HEK293T (cell line): Measurements from ENCODE around the gene ZNF236.

Experiments used
- CTCF ChIA-PET: fragments of 350-600 bp; formaldehyde crosslinking; extraction: SDS; loops from one replicate; lab custom pipeline; 2021; ENCODE audit warnings: antibody characterized with exemption, inconsistent platforms; lab: Yijun Ruan, JAX
- POLR2A ChIA-PET: fragments of 350-600 bp; formaldehyde crosslinking; extraction: SDS; loops from one replicate; lab custom pipeline; 2020; ENCODE audit warnings: antibody characterized with exemption, inconsistent platforms; lab: Yijun Ruan, JAX
- DNase-seq: peaks from one replicate; pipeline ENCODE4 v3.0.0; 2012; ENCODE audit warnings: mixed read lengths; ENCODE audit errors: extremely low spot score
- ARNT ChIP-seq: fragments of 450-650 bp; IDR thresholded peaks from 2 replicates; pipeline ENCODE4 v1.6.1; 2017; ENCODE audit warnings: mild to moderate bottlenecking
- BHLHE40 ChIP-seq: fragments of 450-650 bp; IDR thresholded peaks from 2 replicates; pipeline ENCODE4 v1.6.1; 2016; ENCODE audit warnings: mild to moderate bottlenecking, moderate library complexity, borderline replicate concordance
- CTBP1 ChIP-seq: fragments of 450-650 bp; IDR thresholded peaks from 2 replicates; pipeline ENCODE4 v1.6.1; 2016; ENCODE audit warnings: borderline replicate concordance
- ELF4 ChIP-seq: fragments of 450-650 bp; IDR thresholded peaks from 2 replicates; pipeline ENCODE4 v1.6.1; 2017; ENCODE audit warnings: antibody characterized with exemption
- FOXA1 ChIP-seq: fragments of 450-650 bp; IDR thresholded peaks from 2 replicates; pipeline ENCODE4 v1.6.1; 2016; ENCODE audit warnings: mild to moderate bottlenecking
- FOXK2 ChIP-seq: fragments of 450-650 bp; IDR thresholded peaks from 2 replicates; pipeline ENCODE4 v1.6.1; 2016; ENCODE audit warnings: mild to moderate bottlenecking
- FOXM1 ChIP-seq: fragments of 450-650 bp; IDR thresholded peaks from 2 replicates; pipeline ENCODE4 v1.6.1; 2017; ENCODE audit warnings: mild to moderate bottlenecking, borderline replicate concordance
- HDGF ChIP-seq: fragments of 450-650 bp; IDR thresholded peaks from 2 replicates; pipeline ENCODE4 v1.6.1; 2017; ENCODE audit warnings: antibody characterized with exemption, borderline replicate concordance
- L3MBTL2 ChIP-seq: fragments of 450-650 bp; conservative IDR thresholded peaks from 2 replicates; pipeline ENCODE4 v1.6.1; 2016; ENCODE audit warnings: mild to moderate bottlenecking
- LEF1 ChIP-seq: fragments of 450-650 bp; IDR thresholded peaks from 2 replicates; pipeline ENCODE4 v1.6.1; 2017; ENCODE audit warnings: mild to moderate bottlenecking, borderline replicate concordance
- NFRKB ChIP-seq: fragments of 450-650 bp; IDR thresholded peaks from 2 replicates; pipeline ENCODE4 v1.6.1; 2016; ENCODE audit warnings: mild to moderate bottlenecking, moderate library complexity
- SP1 ChIP-seq: fragments of 450-650 bp; IDR thresholded peaks from 2 replicates; pipeline ENCODE4 v1.6.1; 2017
- SUZ12 ChIP-seq: fragments of 450-650 bp; IDR thresholded peaks from 2 replicates; pipeline ENCODE4 v1.6.1; 2016; ENCODE audit warnings: mild to moderate bottlenecking
- TARDBP ChIP-seq: fragments of 450-650 bp; IDR thresholded peaks from 2 replicates; pipeline ENCODE4 v1.6.1; 2016
- ZNF384 ChIP-seq: fragments of 450-650 bp; IDR thresholded peaks from 2 replicates; pipeline ENCODE4 v1.6.1; 2016
- TF ChIP-seq, protein P1 (sequence below): fragments of 450-650 bp; IDR thresholded peaks from 2 replicates; pipeline ENCODE4 v1.6.1; 2016

ZNF236 gene

DNA sequence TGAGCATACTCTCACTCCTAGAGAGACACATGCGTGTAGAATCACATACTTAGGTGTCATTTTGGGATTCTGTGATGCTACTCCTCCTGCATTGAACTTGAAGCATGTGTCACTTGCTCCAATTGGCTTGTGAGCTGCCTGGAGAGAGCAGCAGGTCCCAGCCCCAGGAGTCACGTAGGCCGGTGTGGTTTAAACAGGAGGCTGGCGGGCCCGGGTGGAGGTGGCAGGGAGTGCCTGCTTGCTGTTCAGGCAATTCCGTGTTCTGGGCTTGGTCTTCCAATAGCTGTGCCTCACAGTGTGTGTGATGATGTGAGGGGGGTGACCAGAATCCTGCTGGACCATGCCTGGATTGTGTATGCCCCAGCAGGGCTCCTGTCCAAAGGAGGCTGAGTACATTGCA is 51.0 kb downstream of the ZNF236 start:
- ChIA-PET CTCF (no interaction called here), POLR2A (no interaction called here)
- DNase-seq: no peak
- TF ChIP-seq ARNT (no peak), CTBP1 (no peak)

DNA sequence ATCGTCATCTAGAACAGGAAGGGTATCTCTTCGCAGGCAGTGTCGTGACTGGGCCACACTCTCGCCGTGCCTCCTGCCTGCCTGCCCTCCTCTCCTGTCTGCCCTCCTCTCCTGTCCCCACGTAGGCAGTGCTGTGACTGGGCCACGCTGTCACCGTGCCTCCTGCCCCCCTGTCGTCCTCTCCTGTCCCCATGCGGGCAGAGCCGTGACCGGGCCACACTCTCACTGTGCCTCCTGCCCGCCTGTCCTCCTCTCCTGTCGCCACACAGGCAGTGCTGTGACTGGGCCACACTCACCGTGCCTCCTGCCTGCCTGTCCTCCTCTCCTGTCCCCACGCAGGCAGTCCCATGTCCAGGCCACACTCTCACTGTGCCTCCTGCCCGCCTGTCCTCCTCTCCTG is 51.4 kb downstream of the ZNF236 start:
- ChIA-PET POLR2A (no interaction called here), CTCF (no interaction called here)
- TF ChIP-seq TARDBP: no peak
- no peak for TF ChIP-seq L3MBTL2
- no peak for TF ChIP-seq LEF1
- no peak for TF ChIP-seq SP1
- TF ChIP-seq ELF4: no peak
- no peak for TF ChIP-seq SUZ12
- no peak for TF ChIP-seq ZNF384
- TF ChIP-seq HDGF: no peak
- no peak for TF ChIP-seq NFRKB
- no peak for TF ChIP-seq CTBP1
- TF ChIP-seq ARNT: no peak
- no peak for TF ChIP-seq BHLHE40
- no peak for TF ChIP-seq FOXK2
- TF ChIP-seq, protein P1, sequence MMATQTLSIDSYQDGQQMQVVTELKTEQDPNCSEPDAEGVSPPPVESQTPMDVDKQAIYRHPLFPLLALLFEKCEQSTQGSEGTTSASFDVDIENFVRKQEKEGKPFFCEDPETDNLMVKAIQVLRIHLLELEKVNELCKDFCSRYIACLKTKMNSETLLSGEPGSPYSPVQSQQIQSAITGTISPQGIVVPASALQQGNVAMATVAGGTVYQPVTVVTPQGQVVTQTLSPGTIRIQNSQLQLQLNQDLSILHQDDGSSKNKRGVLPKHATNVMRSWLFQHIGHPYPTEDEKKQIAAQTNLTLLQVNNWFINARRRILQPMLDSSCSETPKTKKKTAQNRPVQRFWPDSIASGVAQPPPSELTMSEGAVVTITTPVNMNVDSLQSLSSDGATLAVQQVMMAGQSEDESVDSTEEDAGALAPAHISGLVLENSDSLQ: no peak
- no peak for TF ChIP-seq FOXA1
- no peak for TF ChIP-seq FOXM1
- DNase-seq: no peak

DNA sequence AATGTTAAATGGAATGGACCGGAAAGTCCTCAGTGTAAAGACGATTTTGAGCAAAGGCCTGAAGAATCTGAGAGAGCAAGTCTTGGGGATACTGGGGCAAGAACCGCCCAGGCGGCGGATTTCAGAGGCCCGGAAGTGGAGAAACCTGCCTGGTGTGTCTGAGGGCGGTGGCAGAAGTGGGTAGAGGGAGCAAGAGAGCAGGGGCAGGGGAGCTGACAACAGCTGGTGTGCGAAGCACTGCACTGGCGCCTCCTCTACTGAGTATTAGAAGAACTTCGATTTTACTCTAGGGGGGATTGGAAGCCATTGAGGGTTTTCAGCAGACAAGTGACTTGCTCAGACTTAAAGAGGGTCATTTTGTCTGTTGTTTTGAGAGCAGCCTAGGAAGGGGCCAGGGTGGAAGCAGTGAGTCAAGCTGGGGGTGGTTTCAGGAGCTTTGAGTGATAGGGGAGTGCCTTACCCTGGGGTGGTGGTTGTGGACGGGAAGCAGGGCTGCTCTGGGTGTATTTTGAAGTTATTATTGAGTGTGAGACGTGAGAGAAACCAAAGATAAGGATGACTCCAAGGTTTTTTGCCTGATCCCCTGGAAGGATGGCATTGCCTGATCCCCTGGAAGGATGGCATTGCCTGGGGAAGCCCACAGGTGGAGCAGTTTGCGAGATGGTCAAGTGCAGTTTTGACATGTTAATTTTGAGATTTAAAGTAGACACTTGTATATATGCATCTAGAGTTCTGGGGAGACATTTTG is 52.5 kb downstream of the ZNF236 start:
- no peak for DNase-seq
- ChIA-PET POLR2A (no interaction called here), CTCF (interaction anchor here (0.8 kb wide), 1 partner anchor 72 kb away, joined by 5 read pairs; no protein-coding TSS in a partner anchor)
- no peak for TF ChIP-seq SP1
- no peak for TF ChIP-seq CTBP1
- TF ChIP-seq HDGF: no peak
- TF ChIP-seq FOXM1: no peak
- no peak for TF ChIP-seq ELF4
- TF ChIP-seq FOXA1: no peak
- TF ChIP-seq, protein P1: no peak
- TF ChIP-seq LEF1: no peak

DNA sequence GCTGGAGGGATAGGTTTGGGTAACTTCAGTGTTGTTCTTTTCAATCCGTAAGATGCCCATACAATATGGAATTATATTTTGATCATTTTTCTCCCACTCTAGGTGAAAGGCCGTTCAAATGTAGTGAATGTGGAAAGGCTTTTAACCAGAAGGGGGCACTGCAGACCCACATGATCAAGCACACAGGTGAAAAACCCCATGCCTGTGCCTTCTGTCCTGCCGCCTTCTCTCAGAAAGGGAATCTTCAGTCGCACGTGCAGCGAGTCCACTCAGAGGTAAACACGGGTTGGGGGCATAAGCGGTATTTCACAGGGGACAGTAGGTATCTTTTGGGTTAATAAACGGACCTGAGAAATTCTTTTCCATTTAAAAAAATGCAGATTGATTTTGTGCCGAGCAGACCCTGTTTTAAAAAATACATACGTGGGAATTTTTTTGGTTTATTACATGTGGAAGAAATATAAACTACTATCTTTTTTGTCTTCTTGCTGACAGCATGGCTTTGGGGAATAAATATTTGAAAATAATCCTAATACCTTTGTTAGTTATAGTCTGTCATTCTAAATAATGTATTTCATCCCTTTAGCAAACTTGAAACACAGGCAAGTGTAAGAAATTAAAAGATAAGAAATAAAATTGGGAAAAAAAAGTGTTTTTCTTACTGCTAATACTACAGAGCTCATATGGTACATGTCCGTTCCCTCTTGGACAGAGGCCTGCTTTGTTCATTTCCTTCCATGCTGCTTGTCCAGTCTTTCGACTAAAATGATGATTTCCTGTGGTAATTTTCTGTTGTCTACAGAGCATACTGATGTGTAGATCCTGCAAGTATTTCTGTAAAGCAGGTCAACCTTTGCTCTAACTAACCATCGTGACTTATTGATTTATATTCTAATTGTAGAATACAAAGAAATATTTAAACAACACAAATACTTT is 53.3 kb downstream of the ZNF236 start:
- ChIA-PET CTCF (no interaction called here), POLR2A (no interaction called here)
- peak; percentile 34 for DNase-seq
- TF ChIP-seq ZNF384: no peak
- TF ChIP-seq FOXK2: no peak
- TF ChIP-seq ARNT: no peak
- no peak for TF ChIP-seq LEF1
- no peak for TF ChIP-seq FOXA1
- TF ChIP-seq NFRKB: no peak
- TF ChIP-seq SUZ12: no peak
- TF ChIP-seq ELF4: no peak
- TF ChIP-seq, protein P1: no peak
- TF ChIP-seq CTBP1: no peak
- no peak for TF ChIP-seq SP1
- no peak for TF ChIP-seq FOXM1

DNA sequence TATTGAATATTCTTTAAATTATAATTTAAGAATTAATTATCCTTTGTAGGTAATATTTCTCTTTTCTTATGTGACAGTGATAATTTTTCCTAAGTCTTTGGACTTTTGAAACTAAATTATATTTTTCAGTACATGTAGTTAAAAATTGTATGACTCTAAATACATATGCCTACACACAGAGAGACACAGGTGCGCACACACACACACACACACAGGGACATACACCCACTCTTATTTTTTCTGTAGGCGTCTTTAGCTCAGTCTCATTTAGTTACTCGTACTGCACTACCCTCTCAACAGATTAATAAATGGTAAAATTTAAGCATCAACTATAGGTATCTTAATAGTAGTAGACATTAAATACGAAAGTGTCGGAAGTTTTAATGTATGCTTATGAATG is 56.1 kb downstream of the ZNF236 start:
- TF ChIP-seq FOXA1 (no peak), SP1 (no peak), L3MBTL2 (no peak), LEF1 (no peak), FOXK2 (no peak), CTBP1 (no peak), SUZ12 (no peak), BHLHE40 (no peak)
- ChIA-PET POLR2A (no interaction called here), CTCF (no interaction called here)
- DNase-seq: no peak

DNA sequence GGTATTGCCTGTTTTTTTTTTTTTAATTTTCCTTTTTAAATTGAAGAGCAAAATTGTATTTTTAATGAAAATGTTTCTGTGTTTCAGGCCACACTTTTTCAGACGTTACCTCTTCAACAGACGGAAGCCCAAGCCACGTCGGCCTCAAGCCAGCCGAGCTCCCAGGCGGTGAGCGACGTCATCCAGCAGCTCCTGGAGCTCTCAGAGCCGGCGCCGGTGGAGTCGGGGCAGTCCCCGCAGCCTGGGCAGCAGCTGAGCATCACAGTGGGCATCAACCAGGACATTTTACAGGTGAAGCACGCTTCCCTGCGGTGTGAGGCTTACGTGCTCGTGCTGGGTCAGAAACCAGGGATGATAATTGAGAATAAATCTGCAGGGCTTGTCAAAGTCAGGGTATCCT is 57.7 kb downstream of the ZNF236 start:
- TF ChIP-seq FOXA1 (no peak), FOXK2 (no peak), ZNF384 (no peak), SP1 (no peak), LEF1 (no peak), HDGF (no peak), NFRKB (no peak), TARDBP (no peak)
- TF ChIP-seq, protein P1: no peak
- POLR2A ChIA-PET: no interaction called here
- CTCF ChIA-PET: no interaction called here

More for the DNA sequence above, 57.7 kb downstream of the ZNF236 start:
- no peak for DNase-seq
